HG02571 (cell line): ENCODE measurements around the gene CDC14A.

Experiments used
- ATAC-seq: cut with Tn5 transposase; IDR thresholded peaks from one replicate; pipeline ENCODE4 v1.9.1; 2021; ENCODE audit warnings: mild to moderate bottlenecking, moderate library complexity; ENCODE audit not compliant: unreplicated experiment

CDC14A gene

DNA sequence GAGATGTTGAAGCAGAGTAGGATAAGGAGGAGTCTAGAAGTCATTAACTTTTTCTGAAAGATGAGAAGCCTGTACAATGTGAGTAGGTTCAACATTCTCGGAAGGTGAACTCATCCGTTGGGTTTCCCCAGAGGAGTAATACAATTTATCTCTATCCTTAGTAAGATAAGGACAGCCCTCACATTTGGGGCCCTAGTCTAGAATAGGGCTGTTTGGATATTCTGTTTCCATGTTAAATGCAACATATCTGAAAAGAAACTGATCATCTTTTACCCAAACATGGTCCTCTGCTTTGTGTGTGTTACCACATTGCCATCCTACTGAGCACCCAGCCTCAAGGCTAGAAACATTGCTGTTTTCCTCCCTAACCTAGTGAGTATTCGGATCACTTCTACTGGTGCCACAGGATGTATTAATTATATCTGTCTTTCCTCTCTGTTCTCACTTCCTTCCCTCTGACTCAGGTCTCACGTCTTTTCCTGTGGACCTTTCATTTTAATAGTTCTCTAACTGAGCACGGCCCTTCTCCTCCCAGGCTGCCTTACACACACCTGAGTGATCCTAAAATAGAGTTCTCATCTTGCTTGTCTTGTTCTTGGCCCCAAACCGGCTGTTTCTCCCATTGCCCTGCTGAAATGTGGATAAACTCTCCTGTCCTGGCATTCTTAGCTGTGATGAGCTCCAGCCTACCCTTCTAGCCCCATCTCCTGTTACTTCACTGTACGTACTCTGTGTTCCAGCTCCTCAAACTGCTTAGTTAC lies 91.7 kb downstream of the CDC14A start:
- ATAC-seq, result no peak

DNA sequence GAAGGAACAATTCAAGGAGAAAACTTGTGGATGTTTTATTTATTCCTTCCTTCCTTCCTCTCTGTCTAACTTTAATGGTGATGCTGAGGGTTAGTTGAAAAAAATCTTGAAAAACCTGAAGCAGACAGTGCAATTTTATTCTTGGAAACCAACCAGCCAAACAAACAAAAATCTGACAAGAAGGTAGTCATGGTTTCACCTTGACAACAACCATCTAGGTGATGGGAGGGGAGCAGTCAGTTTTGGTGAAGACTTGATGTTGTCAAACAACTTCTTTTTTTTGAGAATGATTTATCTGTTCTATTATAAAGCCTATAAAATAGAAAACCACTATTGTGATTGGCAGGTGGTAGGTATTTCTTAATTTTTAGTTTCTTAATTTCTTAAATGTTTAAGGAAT lies 93.3 kb downstream of the CDC14A start:
- ATAC-seq, result no peak

DNA sequence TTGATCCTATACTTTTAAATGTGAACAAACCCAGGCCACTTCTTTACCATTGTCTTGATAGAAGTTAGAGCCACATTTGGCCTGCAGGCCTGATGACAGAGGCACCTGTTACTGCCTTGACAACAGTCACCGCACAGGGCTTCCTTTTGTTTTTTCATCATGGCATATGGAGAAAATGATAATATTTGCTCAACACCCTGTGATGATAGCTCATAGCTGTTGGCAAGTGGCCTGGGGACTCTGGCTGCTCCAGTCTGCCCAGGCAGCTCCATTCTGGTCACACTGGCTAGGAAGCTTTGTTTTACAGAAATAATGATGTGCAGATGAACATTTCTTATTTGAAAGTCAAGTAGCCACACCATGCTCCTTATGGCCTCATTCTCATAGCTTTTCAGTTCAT lies 96.1 kb downstream of the CDC14A start:
- ATAC-seq, result no peak

DNA sequence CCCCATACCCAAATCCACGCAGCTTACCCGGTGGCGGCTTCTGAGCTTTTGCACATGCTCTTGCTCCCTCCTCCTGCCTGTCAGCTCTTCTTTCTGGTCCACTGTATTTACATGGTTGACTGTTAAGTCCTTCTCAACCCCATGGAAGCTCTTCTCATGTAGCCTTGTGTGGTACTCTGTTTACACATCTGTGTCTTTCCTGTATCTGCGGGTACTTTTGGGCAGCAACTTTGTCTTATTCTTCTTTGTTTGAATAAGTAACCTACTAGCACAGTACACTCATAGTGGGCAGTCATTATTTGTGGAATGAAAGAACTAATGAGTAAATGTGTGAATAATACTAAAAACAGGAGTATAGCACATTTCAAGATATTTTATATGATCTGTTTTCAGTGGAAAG lies 97.2 kb downstream of the CDC14A start:
- no peak for ATAC-seq

DNA sequence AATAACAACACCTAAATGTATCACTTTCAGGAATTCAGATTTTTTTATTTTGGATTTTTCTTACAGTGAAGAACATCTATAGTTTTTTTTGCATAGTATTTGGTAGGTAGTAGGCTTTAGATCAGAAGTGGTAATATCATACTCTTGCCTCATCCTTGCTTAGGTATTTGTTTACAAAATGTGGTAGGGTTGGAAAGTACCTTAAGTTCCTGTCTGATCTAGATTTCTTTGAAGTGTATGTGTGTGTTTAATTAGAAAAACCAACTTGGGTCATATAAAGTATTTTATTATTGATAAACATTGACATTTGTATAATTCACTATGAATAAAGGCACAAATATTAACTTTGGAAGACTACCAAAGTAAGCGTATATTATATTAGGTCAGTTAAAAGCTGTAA lies 100.3 kb downstream of the CDC14A start:
- ATAC-seq, result peak; percentile 79

DNA sequence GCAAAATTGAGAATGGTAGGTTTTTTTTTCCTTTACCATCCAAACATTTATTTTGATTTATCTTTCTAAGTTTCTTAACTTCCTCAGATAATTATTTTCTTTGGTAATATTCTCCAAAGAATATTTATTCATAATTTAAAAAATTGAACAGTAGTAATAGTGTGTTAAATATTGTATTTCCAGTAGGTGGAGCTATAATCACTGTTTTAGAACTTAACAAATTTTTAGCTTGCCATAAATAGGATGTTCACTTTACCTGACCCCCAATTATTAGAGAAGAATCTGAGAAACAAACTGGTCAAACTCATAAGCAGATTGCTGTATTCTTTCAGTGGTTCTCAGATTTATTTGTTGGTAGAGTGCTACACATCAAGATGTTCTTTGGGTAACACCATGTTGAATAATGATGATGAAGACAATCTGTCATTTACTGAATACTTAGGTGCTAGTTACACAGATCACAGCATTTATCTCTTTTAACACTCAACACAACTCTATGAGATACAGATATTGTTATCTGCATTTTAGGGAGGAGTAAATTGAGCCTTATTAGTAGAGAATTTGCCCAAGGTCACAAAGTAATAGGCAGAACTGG lies 103.3 kb downstream of the CDC14A start:
- no peak for ATAC-seq

DNA sequence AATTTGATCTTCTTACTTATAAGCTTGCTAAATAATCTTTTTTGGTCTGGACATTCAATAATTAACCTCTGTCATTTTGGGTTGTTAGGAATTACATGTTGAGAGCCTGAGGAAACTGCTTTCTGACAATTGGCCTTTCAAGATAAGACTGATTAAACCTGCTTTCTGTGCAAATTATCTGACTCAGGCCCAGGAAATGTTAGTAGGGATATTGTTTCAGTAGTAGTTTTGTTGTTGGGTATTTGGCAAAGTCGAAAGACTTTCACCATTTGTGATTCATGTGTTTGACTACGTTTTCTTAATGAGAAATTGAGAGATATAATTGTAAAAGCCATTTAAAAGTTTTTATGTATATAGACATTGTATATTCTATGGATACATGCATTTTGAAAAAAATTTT lies 104.6 kb downstream of the CDC14A start:
- ATAC-seq, result no peak

DNA sequence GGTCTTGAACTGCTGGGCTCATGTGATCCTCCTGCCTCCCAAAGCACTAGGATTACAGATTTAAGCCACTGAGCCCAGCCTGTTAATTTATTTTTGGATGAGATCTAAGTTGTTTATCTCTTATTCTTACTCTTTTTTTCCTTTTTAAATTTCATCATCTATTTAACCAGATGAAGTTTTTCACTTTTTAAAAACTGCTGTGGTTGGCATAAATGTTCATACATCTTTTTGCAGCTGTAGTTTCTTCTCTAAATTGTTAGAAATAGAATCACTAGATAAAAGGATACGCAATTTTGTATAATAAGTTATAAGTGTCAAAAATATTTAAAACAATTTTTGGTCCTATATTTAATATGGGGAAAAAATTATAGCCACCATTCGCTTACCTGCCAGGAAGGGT lies 105.4 kb downstream of the CDC14A start:
- ATAC-seq, result no peak

DNA sequence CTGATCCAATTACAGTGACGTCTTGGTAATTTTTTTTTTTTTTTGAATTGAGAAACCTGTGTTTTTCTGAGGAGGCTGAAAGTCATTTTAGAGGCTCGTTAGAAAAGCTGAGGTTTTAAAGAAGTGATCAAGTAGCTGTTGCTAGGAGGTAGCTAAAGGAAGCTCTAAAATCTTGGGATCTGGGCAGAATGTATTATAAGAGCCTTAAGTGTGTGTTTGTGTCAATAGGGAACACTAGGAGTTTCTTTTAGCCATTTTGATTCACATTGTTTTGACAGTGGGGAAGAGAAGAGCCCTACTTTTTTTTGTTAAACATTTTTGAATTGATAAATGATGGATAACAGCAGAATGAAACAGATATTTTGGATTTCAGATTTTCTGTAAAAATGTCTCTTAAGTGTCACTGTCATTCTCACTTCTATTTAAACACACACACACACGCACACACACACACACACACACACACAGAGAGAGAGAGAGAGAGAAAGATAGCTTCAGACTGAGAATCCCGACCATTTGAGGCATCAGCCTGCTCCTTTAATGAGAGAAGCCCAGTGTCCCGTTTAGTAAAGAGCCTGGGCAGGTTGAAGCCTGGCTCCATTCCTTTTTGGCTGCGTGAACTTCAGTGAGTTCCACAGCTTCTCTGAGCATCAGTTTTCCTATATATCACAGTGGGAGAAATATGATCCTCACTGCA lies 106.5 kb downstream of the CDC14A start:
- ATAC-seq, result no peak

DNA sequence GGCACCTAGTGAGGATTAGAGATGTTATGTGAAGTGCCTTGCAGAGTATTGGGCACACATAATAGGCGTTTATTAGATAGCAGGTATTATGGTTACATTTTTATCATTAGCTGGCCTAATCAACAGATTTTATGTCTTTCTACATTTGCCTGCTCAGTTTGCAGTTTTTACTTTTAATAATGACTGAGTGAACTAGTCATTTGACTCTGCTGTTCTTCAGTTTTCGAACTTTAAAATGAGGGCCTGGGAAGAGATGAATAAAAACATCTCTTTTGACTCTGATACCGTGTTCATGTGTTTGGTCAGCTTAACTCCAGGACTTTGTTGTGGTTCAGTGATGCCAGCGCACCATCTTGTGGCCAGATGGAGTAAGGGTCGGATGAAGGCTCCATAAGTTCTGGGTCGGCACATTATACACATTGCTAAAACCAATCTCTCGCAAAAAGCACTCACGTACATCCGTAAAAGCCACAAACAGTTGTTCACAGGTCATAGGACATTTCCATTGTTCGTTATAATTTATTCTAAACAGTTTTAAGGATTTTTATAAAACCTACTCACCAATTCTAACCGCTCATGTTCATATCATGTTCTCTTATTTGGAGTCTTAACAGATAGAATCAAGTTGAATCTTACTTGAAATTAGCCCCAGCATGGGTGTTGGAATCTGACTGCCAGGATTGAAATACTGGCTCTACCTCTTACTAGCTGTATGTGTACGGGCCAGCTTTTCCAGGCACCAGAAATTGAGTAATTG lies 107.2 kb downstream of the CDC14A start:
- ATAC-seq, result peak; percentile 81

DNA sequence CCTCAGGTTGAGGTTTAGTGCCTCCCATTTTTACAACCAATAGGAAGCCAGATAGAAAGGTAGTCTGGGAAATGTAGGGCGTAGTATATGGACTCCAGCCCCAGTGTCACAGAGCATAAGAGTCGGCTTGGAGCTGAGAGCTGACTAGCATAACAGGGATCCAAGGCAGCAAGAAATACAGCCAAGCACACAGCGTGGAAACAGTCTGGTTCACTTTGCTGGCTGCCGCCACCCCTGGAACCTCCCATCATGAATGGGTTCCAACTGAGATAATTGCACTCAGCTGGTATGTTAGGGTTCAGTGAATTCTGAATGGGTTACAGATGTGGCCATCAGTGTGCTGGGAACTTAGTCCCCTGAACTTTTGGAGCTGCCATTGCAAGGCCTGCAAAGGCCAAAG lies 108.9 kb downstream of the CDC14A start:
- ATAC-seq, result no peak

DNA sequence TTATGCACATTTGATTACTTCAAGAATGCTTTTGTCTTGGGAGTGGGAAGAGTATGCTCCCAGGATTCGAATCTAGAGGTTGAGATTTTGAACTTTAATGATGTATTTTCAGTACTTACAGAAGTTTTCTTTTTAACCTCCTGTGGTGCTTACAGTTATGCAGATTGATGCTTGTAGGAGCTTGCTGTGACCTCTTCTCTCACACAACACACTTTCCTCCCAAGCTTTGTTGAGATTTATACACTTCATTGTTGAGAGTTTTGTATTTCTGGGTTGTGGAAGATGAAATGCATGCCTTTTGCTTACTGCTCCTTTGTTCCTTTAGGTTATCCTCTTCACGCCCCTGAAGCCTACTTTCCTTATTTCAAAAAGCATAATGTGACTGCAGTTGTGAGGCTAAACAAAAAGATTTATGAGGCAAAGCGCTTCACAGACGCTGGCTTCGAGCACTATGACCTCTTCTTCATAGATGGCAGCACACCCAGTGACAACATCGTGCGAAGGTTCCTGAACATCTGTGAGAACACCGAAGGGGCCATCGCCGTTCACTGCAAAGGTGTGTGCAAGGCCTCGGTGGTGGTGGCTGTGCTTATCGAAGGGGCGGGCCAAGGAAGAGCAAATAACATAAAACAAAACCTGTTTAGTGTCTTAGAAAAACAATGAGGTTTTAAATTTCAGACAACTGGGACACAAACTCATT lies 110.2 kb downstream of the CDC14A start:
- no peak for ATAC-seq

DNA sequence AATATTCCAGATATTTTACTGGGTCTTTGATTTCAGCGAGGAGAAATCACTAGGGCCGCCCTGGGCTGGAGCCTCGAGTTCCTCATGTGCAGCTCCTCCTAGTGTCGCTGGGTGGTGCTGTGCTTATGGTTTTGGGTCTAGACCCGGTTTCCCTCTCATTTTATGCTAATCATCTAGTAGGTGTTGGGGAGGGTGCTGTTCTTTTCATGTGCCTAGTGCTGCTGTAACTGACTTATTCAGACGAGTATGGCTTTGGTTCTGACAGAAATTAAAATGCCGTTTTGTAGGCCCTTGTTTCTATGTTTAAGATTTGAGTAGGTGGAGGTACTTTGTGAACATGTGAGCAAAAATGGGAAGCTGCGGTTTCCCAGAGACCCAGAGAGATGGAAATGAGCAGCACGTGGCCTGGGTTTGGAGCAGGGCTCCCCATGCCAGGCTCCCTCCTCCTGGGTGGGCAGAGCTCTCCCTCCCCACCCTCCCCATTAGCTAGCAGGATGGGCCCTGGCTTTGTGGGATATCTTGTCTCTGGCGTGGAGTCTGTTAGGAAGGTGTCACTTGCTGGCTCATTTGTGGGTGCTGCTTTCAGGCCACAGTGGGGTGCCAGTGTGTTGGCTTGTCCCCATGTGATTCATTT lies 111.6 kb downstream of the CDC14A start:
- ATAC-seq, result peak; percentile 87

DNA sequence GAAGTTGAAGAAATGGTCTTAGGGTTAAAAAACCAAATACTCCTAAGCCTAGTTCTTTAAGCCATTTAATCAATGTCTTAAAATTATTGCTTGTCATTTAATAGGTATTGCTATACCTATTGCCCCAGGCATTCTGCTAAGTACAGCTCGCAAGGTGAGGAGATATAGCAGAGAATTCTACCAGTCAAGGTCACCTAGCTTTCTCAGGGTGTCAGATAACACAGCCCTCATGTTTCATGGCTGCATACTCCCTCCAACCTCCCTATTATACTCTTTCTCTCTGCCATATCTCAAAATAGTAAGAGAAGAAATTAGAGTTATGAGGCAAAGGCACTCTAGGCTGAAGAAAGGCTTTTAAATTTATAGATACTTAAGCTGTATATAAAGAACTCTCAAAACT lies 117.3 kb downstream of the CDC14A start:
- ATAC-seq, result no peak

DNA sequence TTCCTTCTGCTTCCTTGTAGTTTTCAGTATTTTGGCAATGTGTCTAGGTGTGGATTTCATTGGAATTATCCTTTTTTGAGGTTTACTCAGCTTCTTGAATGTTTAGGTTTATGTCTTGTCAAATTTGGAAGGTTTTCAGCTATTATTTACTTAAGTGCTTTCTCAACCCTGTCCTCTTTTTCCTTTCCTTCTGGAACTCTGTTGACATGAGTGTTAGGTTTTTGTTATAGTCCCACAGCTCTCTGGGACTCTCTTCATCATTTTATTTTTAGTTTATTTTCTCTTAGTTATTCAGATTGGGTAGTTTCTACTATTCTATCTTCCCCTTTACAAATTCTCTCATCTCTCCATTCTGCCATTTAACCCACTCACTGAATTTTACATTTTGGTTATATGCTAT lies 122.5 kb downstream of the CDC14A start:
- no peak for ATAC-seq

DNA sequence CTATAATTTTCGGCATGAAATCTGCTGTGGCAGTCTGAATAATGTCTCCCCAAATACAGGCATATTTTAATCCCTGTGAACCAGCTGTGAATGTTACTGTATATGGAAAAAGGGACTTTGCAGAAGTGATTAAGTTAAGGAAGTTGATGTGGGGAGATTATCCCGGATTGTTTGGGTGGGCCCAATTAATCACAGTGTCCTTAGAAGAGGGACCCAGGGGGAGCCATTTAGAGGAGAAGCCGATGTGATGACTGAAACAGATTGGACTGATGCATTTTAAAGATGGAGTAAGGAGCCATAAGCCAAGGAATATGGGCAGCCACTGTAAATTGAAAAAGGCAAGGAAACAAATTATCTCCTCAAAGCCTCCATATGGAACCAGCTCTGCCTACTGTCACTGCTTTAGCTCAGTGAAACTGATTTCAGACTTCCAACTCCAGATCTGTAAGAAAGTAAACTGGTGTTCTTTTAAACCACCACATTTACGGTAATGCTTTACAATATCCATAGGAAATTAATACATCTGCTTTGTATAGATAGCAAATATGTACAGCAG lies 124.5 kb downstream of the CDC14A start:
- no peak for ATAC-seq

DNA sequence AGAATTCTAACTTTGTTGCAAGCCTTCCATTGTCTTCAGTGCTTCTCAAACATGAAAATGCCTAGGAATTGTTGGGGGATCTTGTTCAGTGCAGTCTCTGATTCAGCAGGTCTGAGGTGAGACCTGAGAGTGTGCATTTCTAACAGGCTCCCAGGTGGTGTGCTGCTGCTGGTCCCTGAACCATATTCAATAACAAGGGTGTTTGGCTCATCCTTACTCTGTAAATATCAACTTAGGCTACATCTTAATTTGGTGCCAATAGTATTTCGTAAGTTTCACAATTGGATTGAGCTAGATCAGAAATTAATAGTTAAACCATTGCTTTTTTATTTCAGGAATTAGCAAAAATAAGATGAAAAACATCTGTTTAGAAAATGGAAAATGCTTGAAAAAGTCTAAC lies 126.5 kb downstream of the CDC14A start:
- ATAC-seq, result no peak

DNA sequence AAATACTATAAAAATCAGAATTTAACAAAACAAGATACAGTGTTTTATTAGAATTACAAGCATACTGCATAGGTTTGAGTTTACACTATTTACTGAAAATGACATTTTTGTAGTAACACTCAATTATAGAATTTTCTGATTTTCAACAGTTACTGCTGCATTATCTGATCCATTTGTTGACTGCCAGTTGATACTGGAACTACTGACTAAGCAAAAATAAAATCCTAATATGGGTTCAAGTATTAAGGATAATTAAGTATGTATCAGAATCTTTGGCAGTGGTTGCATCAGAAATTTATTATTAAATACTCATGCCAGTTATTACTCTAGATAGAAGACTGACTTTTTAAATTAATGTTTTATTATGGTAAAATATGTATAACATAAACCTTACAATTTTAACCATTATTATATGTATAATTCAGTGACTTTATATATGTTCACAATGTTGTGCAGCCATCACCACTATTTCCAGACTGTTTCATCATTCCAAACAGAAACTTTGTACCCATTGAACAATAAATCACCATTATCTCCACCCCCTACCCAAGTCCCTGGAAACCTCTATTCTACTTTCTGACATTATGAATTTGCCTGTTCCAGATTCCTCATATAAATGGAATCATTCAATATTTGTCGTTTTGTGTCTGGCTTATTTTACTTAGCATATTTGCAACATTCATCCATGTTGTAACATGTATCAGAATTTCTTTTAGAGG lies 127.5 kb downstream of the CDC14A start:
- ATAC-seq, result no peak

DNA sequence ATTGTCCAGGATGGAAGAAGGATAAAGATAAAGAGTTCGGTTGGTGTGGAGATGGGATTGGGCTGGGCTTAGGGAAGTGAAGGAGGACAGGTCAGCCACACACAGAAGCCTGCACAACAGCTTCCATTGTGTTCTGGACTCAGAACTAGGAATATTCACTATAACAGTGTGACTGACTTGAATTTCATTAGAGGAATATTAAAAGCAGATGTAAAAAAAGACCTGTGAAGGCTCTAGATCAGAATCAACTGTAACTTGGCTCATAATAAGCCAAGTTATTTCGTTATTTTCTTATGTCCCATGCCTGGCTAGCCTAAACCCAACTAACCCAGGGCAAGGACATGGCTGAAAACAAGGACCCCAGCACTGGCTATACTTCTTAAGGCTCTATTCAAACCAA lies 129.0 kb downstream of the CDC14A start:
- ATAC-seq, result no peak

DNA sequence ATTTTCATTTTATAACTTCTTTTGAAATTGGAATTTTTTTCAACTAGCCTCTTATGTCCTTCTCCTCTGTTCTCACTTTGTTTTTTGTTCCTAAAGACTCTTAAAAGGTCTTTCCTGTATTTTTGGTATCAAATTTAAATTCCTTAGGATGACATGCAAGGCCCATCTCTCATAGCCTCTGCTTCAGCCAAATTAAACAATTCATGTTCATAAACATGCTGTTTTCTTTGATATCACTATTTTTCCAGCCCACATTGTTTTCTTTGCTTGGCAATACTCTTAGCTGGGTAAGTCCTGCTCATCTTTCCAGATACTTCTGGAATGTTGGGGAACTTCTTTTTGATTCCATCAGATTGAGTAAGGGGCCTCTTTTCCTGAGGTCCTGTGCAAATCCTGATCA lies 129.9 kb downstream of the CDC14A start:
- ATAC-seq, result no peak
